Lung (tissue), 12 donors: ENCODE data around the gene ZYG11A. TPM values are rescaled to one million over a fixed set of nuclear protein-coding genes. Genes with fewer than 3 reads are reported as not detected.

Experiments
- ATAC-seq: fragments of 200-7000 bp; cut with Tn5 transposase; one replicate; pipeline ENCODE4 v1.9.1; 2020; ENCODE audit warnings: moderate number of reproducible peaks; ENCODE audit not compliant: insufficient read depth, low FRiP score
- DNase-seq, 3 donors: peaks; one replicate each; pipeline ENCODE4 v3.0.0-alpha.2; 2013 to 2017
- H3K27ac ChIP-seq, 2 donors: one replicate each; pipeline ENCODE4 v1.5.1; 2013; ENCODE audit warnings: mild to moderate bottlenecking in 2 of 2, moderate library complexity in 2 of 2, control low read depth in 1 of 2, inconsistent platforms in 1 of 2, low read depth in 1 of 2, low read length in 1 of 2
- H3K27me3 ChIP-seq, 3 donors: one replicate each; pipeline ENCODE4 v1.5.1; 2013; ENCODE audit warnings: low read length in 2 of 3; ENCODE audit not compliant: control insufficient read depth in 3 of 3, insufficient read depth in 3 of 3
- H3K36me3 ChIP-seq, 4 donors: one replicate each; pipeline ENCODE4 v1.5.1; 2013; ENCODE audit warnings: low read length in 4 of 4, mild to moderate bottlenecking in 1 of 4, moderate library complexity in 1 of 4; ENCODE audit not compliant: control insufficient read depth in 4 of 4, insufficient read depth in 4 of 4
- H3K4me1 ChIP-seq, 5 donors: one replicate each; pipeline ENCODE4 v1.5.1; 2013; ENCODE audit warnings: low read length in 5 of 5, mild to moderate bottlenecking in 2 of 5, moderate library complexity in 1 of 5; ENCODE audit not compliant: control insufficient read depth in 5 of 5, insufficient read depth in 5 of 5
- H3K4me3 ChIP-seq: one replicate; pipeline ENCODE4 v1.5.1; 2013; ENCODE audit warnings: mild to moderate bottlenecking, control low read depth, moderate library complexity
- H3K9ac ChIP-seq, 2 donors: one replicate each; pipeline ENCODE4 v1.5.1; 2013; ENCODE audit warnings: low read length in 2 of 2, control low read depth in 1 of 2; ENCODE audit not compliant: insufficient read depth in 1 of 2
- H3K9me3 ChIP-seq, 4 donors: one replicate each; pipeline ENCODE4 v1.5.1; 2013; ENCODE audit warnings: low read length in 3 of 4, mild to moderate bottlenecking in 1 of 4, moderate library complexity in 1 of 4; ENCODE audit not compliant: control insufficient read depth in 4 of 4, insufficient read depth in 3 of 4
- CTCF ChIP-seq: IDR thresholded peaks from 2 replicates; pipeline ENCODE4 v1.5.1; 2012; ENCODE audit warnings: mild to moderate bottlenecking; ENCODE audit errors: control extremely low read depth, extremely low read depth
- WGBS, 2 donors: extraction: QIAGEN DNeasy Blood & Tissue Kit; methylation state at CpG; one replicate each; pipeline ENCODE4 v1.1.7; 2013; 5-methylcytosine and 5-hydroxymethylcytosine counted together
- polyA plus RNA-seq, 2 donors: library from polyadenylated mRNA; stranded (reverse); fragments of 200-250 nt; gene quantifications; one replicate each; pipeline ENCODE4 v1.2.1, GENCODE V29; 2013
- total RNA-seq, 2 donors: library from RNA; depleted of rRNA in 1 of 2; stranded (reverse); fragments of >200 nt in 1 of 2; gene quantifications; one replicate each; pipeline ENCODE4 v1.2.1, GENCODE V29; 2014 to 2021
- donor health status: control.
- donor health status: control.
- donor health status: Bipolar disorder and iron deficiency.
- donor health status: healthy.
- donor health status: DM: yes; HTN: yes; CAD: no.

The ZYG11A gene
- total and polyA plus RNA-seq, 4 donors = 0.01 to 0.20 (median 0.15) TPM; not detected in 1

DNA sequence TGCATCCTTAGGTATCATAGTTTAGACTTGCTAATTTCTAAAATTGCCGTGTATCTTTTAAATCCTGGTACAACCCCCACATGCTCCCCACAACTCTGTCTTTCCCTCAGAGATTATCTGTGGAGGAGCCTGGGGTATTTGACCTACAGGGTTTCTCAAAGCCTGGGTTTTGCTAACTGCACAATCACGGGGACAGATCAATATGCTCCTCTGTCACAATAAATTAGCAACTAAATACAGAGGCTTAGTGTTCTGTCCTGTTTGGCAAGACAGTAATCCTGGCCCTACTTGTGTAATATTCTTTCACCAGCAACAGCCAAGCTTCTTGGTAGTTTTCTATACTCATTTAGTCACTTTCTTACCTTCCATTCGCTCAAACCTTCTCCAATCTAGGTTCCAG lies 70.5 kb downstream of the ZYG11A start:
- no peaks in the 10 kb centered on the region for H3K9me3 ChIP-seq
- no peak for TF ChIP-seq CTCF
- DNase-seq (no peak), ATAC-seq (no peak)
- H3K27me3 ChIP-seq = no peaks in the 10 kb centered on the region
- H3K4me3 ChIP-seq = no peak overlapping the region
- H3K9ac ChIP-seq = no peak overlapping the region
- H3K27ac ChIP-seq = no peak overlapping the region
- H3K36me3 ChIP-seq = peaks cover 0 to 3% (median 0%) of the 10 kb centered on the region in 4 donors
- peaks cover 0 to 12% (median 0%) of the 10 kb centered on the region in 5 donors for H3K4me1 ChIP-seq
- WGBS, 2 donors = 95% methylated on average over 3 of the region's 3 CpGs

- no peak overlapping the region for H3K9ac ChIP-seq
- 72 to 75% methylated on average over 8 of the region's 8 CpGs for WGBS, 2 donors
- peaks cover 0 to 12% (median 0%) of the 10 kb centered on the region in 5 donors for H3K4me1 ChIP-seq
- H3K4me3 ChIP-seq = no peak overlapping the region
- no peaks in the 10 kb centered on the region for H3K27me3 ChIP-seq
- H3K27ac ChIP-seq = no peak overlapping the region
- ATAC-seq (no peak), DNase-seq (no peak)
- peaks cover 0 to 3% (median 0%) of the 10 kb centered on the region in 4 donors for H3K36me3 ChIP-seq
- no peak for TF ChIP-seq CTCF
- H3K9me3 ChIP-seq = no peaks in the 10 kb centered on the region
Observed at GRCh38 chr1:52913537-52913936, 71.0 kb downstream of the ZYG11A start.

- DNase-seq (no peak), ATAC-seq (no peak)
- H3K27ac ChIP-seq = no peak overlapping the region
- H3K9me3 ChIP-seq = no peaks in the 10 kb centered on the region
- no peak overlapping the region for H3K9ac ChIP-seq
- peaks cover 0 to 3% (median 0%) of the 10 kb centered on the region in 4 donors for H3K36me3 ChIP-seq
- peaks cover 0 to 12% (median 0%) of the 10 kb centered on the region in 5 donors for H3K4me1 ChIP-seq
- no peak overlapping the region for H3K4me3 ChIP-seq
- H3K27me3 ChIP-seq = no peaks in the 10 kb centered on the region
- no peak for TF ChIP-seq CTCF
- 80 to 88% methylated on average over 5 of the region's 5 CpGs for WGBS, 2 donors
Observed at GRCh38 chr1:52914463-52914862, 71.9 kb downstream of the ZYG11A start.

GRCh38 chr1:52915211-52915854 lies 72.8 kb downstream of the ZYG11A start:
- H3K36me3 ChIP-seq = peaks cover 0 to 3% (median 0%) of the 10 kb centered on the region in 4 donors
- peaks cover 0 to 12% (median 0%) of the 10 kb centered on the region in 5 donors for H3K4me1 ChIP-seq
- no peak overlapping the region for H3K9ac ChIP-seq
- 91 to 93% methylated on average over 2 of the region's 2 CpGs for WGBS, 2 donors
- no peak overlapping the region for H3K27ac ChIP-seq
- DNase-seq = no peak
- TF ChIP-seq CTCF = no peak
- no peaks in the 10 kb centered on the region for H3K27me3 ChIP-seq
- no peak for ATAC-seq
- H3K9me3 ChIP-seq = no peaks in the 10 kb centered on the region
- H3K4me3 ChIP-seq = no peak overlapping the region
